Activated naive CD4-positive, alpha-beta T cell treated with anti-CD3 and anti-CD28 coated beads, Interleukin-2, amount 50 U/mL, for 72 hours (primary cell): ENCODE measurements around the gene PTPRB. TPM values are rescaled to one million over a fixed set of nuclear protein-coding genes. Genes with fewer than 3 reads are reported as not detected.

Experiments used
- ATAC-seq, 2 donors: fragments of 150-1000 bp; cut with Tn5 transposase; 2 replicates each; pipeline ENCODE4 v1.10.0; 2021; ENCODE audit warnings: mild to moderate bottlenecking in 2 of 2, moderate library complexity in 2 of 2
- DNase-seq, 2 donors: peaks; one replicate each; pipeline ENCODE4 v3.0.0; 2021 to 2022; ENCODE audit warnings: low spot score in 2 of 2
- H3K27ac Mint-ChIP-seq, 2 donors: one replicate each; pipeline ENCODE4 v1.8.0; 2022; ENCODE audit warnings: mild to moderate bottlenecking in 2 of 2, mixed read lengths in 2 of 2
- H3K36me3 Mint-ChIP-seq, 2 donors: one replicate each; pipeline ENCODE4 v1.8.0; 2022; ENCODE audit warnings: mixed read lengths in 2 of 2
- H3K9me3 Mint-ChIP-seq, 2 donors: one replicate each; pipeline ENCODE4 v1.8.0; 2022; ENCODE audit warnings: mixed read lengths in 2 of 2
- total RNA-seq, 2 donors: library from RNA; stranded (reverse); gene quantifications; one replicate each; pipeline ENCODE4 v1.2.3, GENCODE V29; 2022

PTPRB gene
- total RNA-seq, 2 donors from 2014 or later = not detected

GRCh38 chr12:70576341-70577282 lies 60.6 kb downstream of the PTPRB start:
- no peak for DNase-seq
- H3K36me3 Mint-ChIP-seq = no peaks in the 10 kb centered on the region
- ATAC-seq = peak in 1 of 2 donors; percentile 52
- no peaks in the 10 kb centered on the region for H3K9me3 Mint-ChIP-seq
- H3K27ac Mint-ChIP-seq = no peak overlapping the region

GRCh38 chr12:70571705-70572268 lies 65.4 kb downstream of the PTPRB start:
- ATAC-seq (no peak), DNase-seq (no peak)
- Mint-ChIP-seq H3K36me3 (no peaks in the 10 kb centered on the region), H3K27ac (no peak overlapping the region), H3K9me3 (no peaks in the 10 kb centered on the region)

- Mint-ChIP-seq H3K36me3 (no peaks in the 10 kb centered on the region), H3K9me3 (no peaks in the 10 kb centered on the region), H3K27ac (no peak overlapping the region)
- no peak for DNase-seq
- ATAC-seq = no peak
Measured at GRCh38 chr12:70571029-70571428, 66.2 kb downstream of the PTPRB start.

- Mint-ChIP-seq H3K9me3 (no peaks in the 10 kb centered on the region), H3K36me3 (no peaks in the 10 kb centered on the region), H3K27ac (no peak overlapping the region)
- DNase-seq = no peak
- ATAC-seq = no peak
Measured at GRCh38 chr12:70561550-70561949, 75.7 kb downstream of the PTPRB start.

- DNase-seq = no peak
- H3K36me3 Mint-ChIP-seq = no peaks in the 10 kb centered on the region
- ATAC-seq = no peak
- no peak overlapping the region for H3K27ac Mint-ChIP-seq
- no peaks in the 10 kb centered on the region for H3K9me3 Mint-ChIP-seq
Measured at GRCh38 chr12:70560671-70561070, 76.6 kb downstream of the PTPRB start.

GRCh38 chr12:70559390-70559789 lies 77.8 kb downstream of the PTPRB start:
- H3K9me3 Mint-ChIP-seq = no peaks in the 10 kb centered on the region
- no peak overlapping the region for H3K27ac Mint-ChIP-seq
- DNase-seq = no peak
- H3K36me3 Mint-ChIP-seq = no peaks in the 10 kb centered on the region
- no peak for ATAC-seq

- Mint-ChIP-seq H3K27ac (no peak overlapping the region), H3K36me3 (no peaks in the 10 kb centered on the region), H3K9me3 (no peaks in the 10 kb centered on the region)
- ATAC-seq = no peak
- no peak for DNase-seq
Measured at GRCh38 chr12:70557583-70558191, 79.5 kb downstream of the PTPRB start.

GRCh38 chr12:70556179-70556869 lies 80.9 kb downstream of the PTPRB start:
- no peak for ATAC-seq
- H3K27ac Mint-ChIP-seq = no peak overlapping the region
- no peak for DNase-seq
- H3K36me3 Mint-ChIP-seq = no peaks in the 10 kb centered on the region
- no peaks in the 10 kb centered on the region for H3K9me3 Mint-ChIP-seq

GRCh38 chr12:70555081-70555480 lies 82.1 kb downstream of the PTPRB start:
- no peak overlapping the region for H3K27ac Mint-ChIP-seq
- H3K9me3 Mint-ChIP-seq = no peaks in the 10 kb centered on the region
- no peak for ATAC-seq
- DNase-seq = no peak
- no peaks in the 10 kb centered on the region for H3K36me3 Mint-ChIP-seq

- DNase-seq = no peak
- no peaks in the 10 kb centered on the region for H3K36me3 Mint-ChIP-seq
- H3K27ac Mint-ChIP-seq = no peak overlapping the region
- no peaks in the 10 kb centered on the region for H3K9me3 Mint-ChIP-seq
- ATAC-seq = no peak
Measured at GRCh38 chr12:70553391-70553859, 83.8 kb downstream of the PTPRB start.

- no peak for ATAC-seq
Measured at GRCh38 chr12:70551731-70552130, 85.5 kb downstream of the PTPRB start.

GRCh38 chr12:70550180-70550577 lies 87.0 kb downstream of the PTPRB start:
- no peak for DNase-seq
- H3K27ac Mint-ChIP-seq = no peak overlapping the region
- H3K36me3 Mint-ChIP-seq = no peaks in the 10 kb centered on the region
- no peaks in the 10 kb centered on the region for H3K9me3 Mint-ChIP-seq
- ATAC-seq = no peak

More at GRCh38 chr12:70551731-70552130, 85.5 kb downstream of the PTPRB start:
- H3K27ac Mint-ChIP-seq = no peak overlapping the region
- DNase-seq = no peak
- no peaks in the 10 kb centered on the region for H3K9me3 Mint-ChIP-seq
- H3K36me3 Mint-ChIP-seq = no peaks in the 10 kb centered on the region

GRCh38 chr12:70549340-70550179 lies 87.7 kb downstream of the PTPRB start:
- no peaks in the 10 kb centered on the region for H3K36me3 Mint-ChIP-seq
- DNase-seq (no peak), ATAC-seq (no peak)
- no peaks in the 10 kb centered on the region for H3K9me3 Mint-ChIP-seq
- H3K27ac Mint-ChIP-seq = no peak overlapping the region

GRCh38 chr12:70543444-70543843 lies 93.8 kb downstream of the PTPRB start:
- no peak for ATAC-seq
- no peaks in the 10 kb centered on the region for H3K9me3 Mint-ChIP-seq
- DNase-seq = no peak
- no peak overlapping the region for H3K27ac Mint-ChIP-seq
- H3K36me3 Mint-ChIP-seq = no peaks in the 10 kb centered on the region

GRCh38 chr12:70540996-70541395 lies 96.2 kb downstream of the PTPRB start:
- Mint-ChIP-seq H3K27ac (no peak overlapping the region), H3K9me3 (peaks cover 0 to 4% of the 10 kb centered on the region in 2 donors), H3K36me3 (no peaks in the 10 kb centered on the region)
- ATAC-seq (no peak), DNase-seq (no peak)

- Mint-ChIP-seq H3K9me3 (peaks cover 3 to 5% of the 10 kb centered on the region in 2 donors), H3K36me3 (no peaks in the 10 kb centered on the region), H3K27ac (no peak overlapping the region)
- no peak for ATAC-seq
- no peak for DNase-seq
Measured at GRCh38 chr12:70536650-70537049, 100.6 kb downstream of the PTPRB start.
